GM12878 (cell line): ENCODE results near the gene TXNL4A. TPM values are rescaled to one million over a fixed set of nuclear protein-coding genes. Genes with fewer than 3 reads are reported as not detected.

ENCODE experiments used
- ATAC-seq: fragments of 200-7000 bp; cut with Tn5 transposase; 3 replicates; pipeline ENCODE4 v1.9.1; 2020; ENCODE audit warnings: mild to moderate bottlenecking, moderate library complexity
- BruUV-seq: library from RNA; stranded (reverse); fragments of 400-500 nt; replicated peaks from 2 replicates; lab custom pipeline; 2021; lab: Mats Ljungman, UMichigan
- CTCF ChIA-PET: fragments of 300-600 bp; sonication (Branson Sonifier 250); formaldehyde crosslinking; extraction: SDS; loops from one replicate; lab custom pipeline; 2021; ENCODE audit warnings: inconsistent platforms; lab: Yijun Ruan, JAX
- POLR2A ChIA-PET: fragments of 350-600 bp; formaldehyde crosslinking; extraction: SDS; loops from one replicate; lab custom pipeline; 2021; ENCODE audit warnings: inconsistent platforms; lab: Charles Lee
- RAD21 ChIA-PET: fragments of 300-600 bp; sonication (Branson Sonifier 250); formaldehyde crosslinking; loops from one replicate; lab custom pipeline; 2023; ENCODE audit warnings: antibody characterized with exemption; ENCODE audit not compliant: unreplicated experiment; lab: Charles Lee
- SMC1A ChIA-PET: fragments of 300-600 bp; sonication (Branson Sonifier 250); formaldehyde crosslinking; loops from one replicate; lab custom pipeline; 2023; ENCODE audit not compliant: unreplicated experiment, uncharacterized antibody; lab: Charles Lee
- DNase-seq: peaks from one replicate; pipeline ENCODE4 v3.0.0-alpha.2; 2011; ENCODE audit warnings: low read depth, low spot score
- FAIRE-seq: peaks from 3 replicates; lab custom pipeline; 2011; peaks lifted over from hg19 to GRCh38; lab: Jason Lieb, UNC
- H2AFZ ChIP-seq: 2 replicates; pipeline ENCODE4 v1.6.0; 2011; ENCODE audit warnings: low read depth, low read length, control low read depth; ENCODE audit not compliant: control insufficient read depth
- H3K27ac ChIP-seq: 2 replicates; pipeline ENCODE4 v1.5.1; 2011; ENCODE audit warnings: control low read depth; ENCODE audit not compliant: control insufficient read depth, insufficient read depth
- H3K27me3 ChIP-seq, 2 experiments: replicated peaks in 1 of 2; 2 replicates each; pipeline versions ENCODE4 v1.6.0 to v1.6.1; 2011; ENCODE audit warnings: low read length in 1 of 2; ENCODE audit not compliant: control insufficient read depth in 2 of 2, insufficient read depth in 2 of 2
- H3K36me3 ChIP-seq, 2 experiments: 2 replicates each; pipeline ENCODE4 v1.5.1; 2011; ENCODE audit warnings: low read length in 1 of 2; ENCODE audit not compliant: control insufficient read depth in 2 of 2, insufficient read depth in 2 of 2
- H3K4me1 ChIP-seq: 2 replicates; pipeline ENCODE4 v1.6.1; 2011; ENCODE audit warnings: mild to moderate bottlenecking, low read length, moderate library complexity, mixed read lengths; ENCODE audit not compliant: control insufficient read depth, insufficient read depth
- H3K4me2 ChIP-seq: 2 replicates; pipeline ENCODE4 v1.6.0; 2011; ENCODE audit warnings: control low read depth; ENCODE audit not compliant: control insufficient read depth, insufficient read depth
- H3K4me3 ChIP-seq: fragments of 200-600 bp; sonication (generic); 2 replicates; pipeline ENCODE4 v1.5.1; 2016
- H3K79me2 ChIP-seq: 2 replicates; pipeline ENCODE4 v1.6.0; 2011; ENCODE audit warnings: low read length; ENCODE audit not compliant: control insufficient read depth, insufficient read depth
- H3K9ac ChIP-seq: 2 replicates; pipeline ENCODE4 v1.8.0; 2011; ENCODE audit warnings: low read length, control low read depth, mixed read lengths; ENCODE audit not compliant: control insufficient read depth, insufficient read depth
- H3K9me3 ChIP-seq: replicated peaks from 3 replicates; pipeline ENCODE4 v1.5.1; 2011; ENCODE audit warnings: mild to moderate bottlenecking, low read length; ENCODE audit not compliant: control insufficient read depth, insufficient read depth
- H4K20me1 ChIP-seq: 2 replicates; pipeline ENCODE4 v1.6.0; 2011; ENCODE audit not compliant: control insufficient read depth, insufficient read depth
- CBX3 ChIP-seq: fragments of 200-600 bp; sonication (generic); IDR thresholded peaks from 2 replicates; pipeline ENCODE4 v1.6.1; 2016; ENCODE audit warnings: low read depth, borderline replicate concordance
- HDGF ChIP-seq: fragments of 450-650 bp; IDR thresholded peaks from 2 replicates; pipeline ENCODE4 v1.6.1; 2016; ENCODE audit warnings: antibody characterized with exemption
- MYC ChIP-seq: IDR thresholded peaks from 2 replicates; pipeline ENCODE4 v1.6.1; 2011; ENCODE audit warnings: mild to moderate bottlenecking, low read length, moderate library complexity, inconsistent platforms; ENCODE audit not compliant: insufficient read depth, insufficient replicate concordance, insufficient read length, severe bottlenecking
- REST ChIP-seq: IDR thresholded peaks from 2 replicates; pipeline ENCODE4 v1.6.1; 2012; ENCODE audit warnings: mild to moderate bottlenecking, low read depth, low read length
- SKIL ChIP-seq: fragments of 450-650 bp; IDR thresholded peaks from 2 replicates; pipeline ENCODE4 v1.6.1; 2017; ENCODE audit warnings: mild to moderate bottlenecking, low read depth, inconsistent platforms; ENCODE audit not compliant: poor library complexity, severe bottlenecking
- SREBF2 ChIP-seq: IDR thresholded peaks from 2 replicates; pipeline ENCODE4 v1.6.1; 2012; ENCODE audit warnings: mild to moderate bottlenecking, low read length
- USF1 ChIP-seq: IDR thresholded peaks from 2 replicates; pipeline ENCODE4 v1.6.1; 2011; ENCODE audit warnings: borderline replicate concordance, low read depth, mild to moderate bottlenecking, moderate library complexity, mixed read lengths, low read length; ENCODE audit not compliant: insufficient read depth; ENCODE audit errors: extremely low read length
- ZBTB33 ChIP-seq: fragments of 450-650 bp; IDR thresholded peaks from 2 replicates; pipeline ENCODE4 v1.6.1; 2017; ENCODE audit warnings: mild to moderate bottlenecking
- ZBTB40 ChIP-seq: fragments of 450-650 bp; IDR thresholded peaks from 2 replicates; pipeline ENCODE4 v1.6.1; 2016; ENCODE audit warnings: mild to moderate bottlenecking, moderate library complexity, borderline replicate concordance
- WGBS: methylation state at CpG from one replicate; pipeline ENCODE4 v1.1.6; 2016; ENCODE audit warnings: low lambda C conversion rate; ENCODE audit not compliant: insufficient replicate concordance, insufficient coverage; ENCODE audit errors: missing lambda C conversion rate; 5-methylcytosine and 5-hydroxymethylcytosine counted together
- in situ Hi-C: fragments of 300-500 bp; cut with MboI; formaldehyde crosslinking; loops from 9 replicates; pipeline ENCODE4 v1.14.3; 2018; ENCODE audit warnings: mixed read lengths
- intact Hi-C: fragments of 100-400 bp; cut with micrococcal nuclease; formaldehyde crosslinking; loops from one replicate; pipeline ENCODE4 v1.14.2; 2022; ENCODE audit not compliant: unreplicated experiment
- polyA plus RNA-seq, 11 experiments: library from polyadenylated mRNA; depleted of rRNA in 4 of 11; unstranded in 6 of 11; stranded (reverse) in 5 of 11; fragments of >200 nt; fragmentation: Nextera tagmentation in 4 of 11; fragmentation: Illumina TruSeq in 1 of 11; extraction: Ambion mirVana in 4 of 11; extraction: Trizol in 1 of 11; gene quantifications; 1 replicate in 1 of 11; 2 replicates in 10 of 11; pipeline versions ENCODE4 v1.2.1 to v1.2.3, GENCODE V29; 2011 to 2016; ENCODE audit warnings: inconsistent platforms in 2 of 11, missing spikeins in 2 of 11, low read depth in 1 of 11
- total RNA-seq, 4 experiments: library from RNA; depleted of rRNA in 3 of 4; stranded (reverse); fragments of >200 nt in 3 of 4; fragmentation: Illumina TruSeq in 1 of 4; extraction: Trizol in 1 of 4; gene quantifications; 2 replicates each; pipeline versions ENCODE4 v1.2.1 to v1.2.3, GENCODE V29; 2013 to 2021

The TXNL4A gene
- total and polyA plus RNA-seq, 10 of the 15 experiments (the other 5 are each of a cell fraction or from before 2014, with no cell fraction given), result 38.4 to 329 (median 128) TPM

GRCh38 chr18:79972720-79973119, 15.6 kb downstream of the TXNL4A start:
- no peaks in the 10 kb centered on the region for H4K20me1 ChIP-seq
- peaks cover 16 to 20% of the 10 kb centered on the region in 2 experiments for H3K36me3 ChIP-seq
- no peak overlapping the region for H3K9ac ChIP-seq
- ATAC-seq (no peak), DNase-seq (no peak), FAIRE-seq (no peak)
- SMC1A ChIA-PET, result interaction anchor here (0.5 to 1.1 kb wide), 2 partner anchors 14 to 133 kb away, joined by 3 to 4 read pairs; no protein-coding TSS in a partner anchor
- CTCF ChIA-PET, result no interaction called here
- 97% methylated on average over 3 of the region's 3 CpGs for WGBS
- BruUV-seq, result no TSS peak
- H2AFZ ChIP-seq, result no peak overlapping the region
- no peaks in the 10 kb centered on the region for H3K4me1 ChIP-seq
- RAD21 ChIA-PET, result no interaction called here
- H3K79me2 ChIP-seq, result peaks cover 4% of the 10 kb centered on the region
- no peak overlapping the region for H3K4me3 ChIP-seq
- in situ Hi-C loops, result no loop called here
- H3K27me3 ChIP-seq, result no peaks in the 10 kb centered on the region
- intact Hi-C loops, result no loop called here
- no peaks in the 10 kb centered on the region for H3K9me3 ChIP-seq
- H3K4me2 ChIP-seq, result no peak overlapping the region
- POLR2A ChIA-PET, result no interaction called here
- no peak overlapping the region for H3K27ac ChIP-seq
- TF ChIP-seq MYC (no peak), ZBTB33 (no peak), CBX3 (no peak), SREBF2 (no peak), HDGF (no peak), ZBTB40 (no peak), SKIL (no peak), USF1 (no peak), REST (no peak)
